Measurements from ENCODE around the gene DMRT2. TPM values are rescaled to one million over a fixed set of nuclear protein-coding genes. Genes with fewer than 3 reads are reported as not detected.
A peak's percentile ranks its signal among the peaks of the same experiment; 100 is the strongest.

DMRT2 gene
- polyA plus RNA-seq, 10 donors = 22.1 to 40.9 (median 30.8) TPM

DNA sequence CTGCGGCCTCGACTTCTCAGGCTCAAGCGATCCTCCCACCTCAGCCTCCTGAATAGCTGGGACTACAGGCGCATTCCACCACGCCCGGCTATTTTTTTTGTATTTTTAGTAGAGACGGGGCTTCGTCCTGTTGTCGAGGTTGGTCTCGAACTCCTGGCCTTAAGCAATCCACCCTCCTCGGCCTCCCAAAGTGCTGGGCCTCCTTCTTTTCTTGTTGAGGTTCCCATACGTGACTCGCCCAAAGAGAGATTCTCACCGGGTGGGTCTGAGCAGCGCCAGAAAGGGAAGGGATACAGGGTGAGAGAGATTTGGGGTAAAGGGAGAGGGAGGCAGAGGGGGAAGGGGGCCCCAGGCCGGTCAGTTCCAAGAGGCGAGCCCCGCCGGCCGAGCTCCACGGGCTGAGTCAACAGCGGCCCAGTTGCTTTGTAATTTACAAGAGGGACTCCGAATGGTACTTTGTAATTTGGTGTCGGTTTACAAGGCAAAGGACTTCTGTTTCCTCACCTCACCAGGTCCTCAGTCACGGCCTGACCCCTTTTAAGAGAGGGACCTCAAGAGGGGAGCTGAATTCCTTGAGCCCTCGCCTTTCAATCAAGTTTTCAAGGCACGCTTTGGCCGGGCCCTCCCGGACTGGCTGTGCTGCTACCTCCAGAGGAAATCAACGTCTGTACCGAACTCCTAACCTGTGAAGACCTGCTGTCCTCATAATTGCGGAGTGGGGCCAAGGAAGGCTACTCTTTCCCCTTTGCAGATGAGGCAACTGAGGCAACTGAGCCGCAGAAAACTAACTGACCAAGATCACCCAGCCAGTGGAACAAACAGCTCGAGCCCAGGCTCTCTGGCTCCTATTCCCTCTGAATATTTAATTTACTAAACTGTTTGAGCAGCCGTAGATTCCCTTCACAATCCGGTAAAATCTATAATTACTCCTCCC is 3.3 kb upstream of the DMRT2 start:
- DNase-seq = peak in 1 of 3 donors; percentile 63

GRCh38 chr9:1047591-1048230 is 2.4 kb upstream of the DMRT2 start:
- peak in 2 of 3 donors; percentile 71 to 90 for DNase-seq

- no peak for DNase-seq
Measured at GRCh38 chr9:1048231-1048619, 1.9 kb upstream of the DMRT2 start.

DNA sequence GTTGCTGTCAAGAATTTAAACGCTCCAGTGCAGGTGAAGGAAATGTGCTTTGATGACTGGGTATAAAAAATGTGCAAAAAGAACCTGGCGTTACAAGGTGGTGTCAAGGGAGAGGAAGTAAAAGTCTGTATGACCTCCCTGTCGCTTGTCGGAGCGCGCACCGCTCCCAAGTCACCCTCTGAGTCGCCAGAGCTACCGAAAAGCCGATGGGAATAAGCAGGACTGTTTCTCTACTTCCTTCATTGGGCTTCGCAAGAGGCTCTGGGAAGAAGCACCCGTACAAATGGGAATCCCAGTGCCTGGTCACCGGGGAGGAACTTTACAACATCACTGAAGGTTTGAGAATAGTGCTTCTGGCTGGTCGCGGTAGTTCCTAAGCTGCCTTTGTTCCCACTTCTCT is 1.3 kb upstream of the DMRT2 start:
- no peak for DNase-seq

GRCh38 chr9:1049641-1050040 is 516 bp upstream of the DMRT2 start:
- no peak for DNase-seq

GRCh38 chr9:1051210-1051583 is 1.0 kb downstream of the DMRT2 start:
- no peak for DNase-seq

GRCh38 chr9:1051584-1052275 is 1.6 kb downstream of the DMRT2 start:
- DNase-seq = peak in 2 of 3 donors; percentile 58 to 86

DNA sequence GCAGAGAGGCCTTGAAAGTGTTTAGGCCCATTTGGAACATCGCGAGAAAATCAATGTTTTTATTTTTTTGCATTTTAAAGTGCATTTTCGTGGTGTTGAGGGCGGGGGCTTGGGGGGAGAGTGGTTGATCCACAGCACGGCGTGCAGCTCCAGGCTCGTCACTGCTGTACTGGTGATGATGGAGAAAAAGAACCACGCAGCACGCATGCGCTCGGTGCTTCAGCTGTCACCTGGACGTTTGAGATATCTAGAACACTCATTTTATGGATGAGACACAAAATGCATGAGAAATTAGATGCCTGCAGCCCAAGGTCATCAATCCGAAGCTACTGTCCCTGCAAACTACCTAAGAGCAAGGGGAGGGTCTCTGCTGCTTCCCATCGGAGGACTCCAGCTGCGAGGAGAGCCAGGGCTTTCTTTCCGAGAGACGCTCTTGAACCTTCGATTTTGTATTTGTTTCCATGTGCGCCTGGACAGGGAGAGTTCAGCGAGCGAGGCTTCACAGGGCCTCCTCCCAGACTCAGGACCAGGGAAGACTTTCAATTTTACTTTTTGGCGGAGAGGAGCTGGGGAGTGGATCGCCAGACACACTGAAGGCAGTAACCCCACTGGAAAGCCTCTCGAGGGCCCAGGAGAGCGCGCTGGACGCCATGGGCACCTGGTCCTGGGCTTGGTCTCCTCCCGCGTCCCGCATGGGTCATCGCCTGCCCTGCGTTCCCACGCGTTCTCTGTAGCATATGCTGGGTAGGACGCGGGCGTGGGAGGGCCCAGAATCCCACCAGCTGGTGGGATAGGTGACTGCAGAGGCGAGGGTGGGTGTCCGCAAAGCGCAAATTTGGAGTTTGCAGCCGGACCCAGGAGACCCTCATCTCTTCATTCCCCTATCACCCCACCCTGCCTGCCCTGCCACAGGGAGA is 2.5 kb downstream of the DMRT2 start:
- DNase-seq = peak in 1 of 3 donors; percentile 76

- DNase-seq = peak in 1 of 3 donors; percentile 66
Measured at GRCh38 chr9:1053282-1053621, 3.1 kb downstream of the DMRT2 start.

DNA sequence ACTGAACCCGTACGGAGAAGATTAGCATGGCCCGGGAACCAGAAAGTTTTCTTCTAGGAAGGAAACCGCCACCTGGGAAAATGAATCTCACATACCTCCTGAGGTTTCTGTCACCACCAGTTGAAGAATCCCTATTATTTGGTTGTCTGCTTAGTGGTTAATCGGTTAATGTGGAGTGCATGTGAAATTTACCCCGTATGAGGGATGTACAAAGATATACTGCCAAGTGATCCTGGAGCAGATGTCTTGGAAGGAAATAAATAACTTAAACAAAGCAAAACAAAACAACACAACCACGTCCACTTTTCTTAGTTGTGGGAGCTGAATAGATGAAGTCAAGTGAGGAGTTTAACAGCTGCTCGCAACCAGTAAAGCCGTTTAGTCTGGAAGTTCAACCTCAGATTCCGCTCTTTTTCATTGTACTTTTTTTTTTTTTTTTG is 3.8 kb downstream of the DMRT2 start:
- DNase-seq = peak; percentile 51 to 85 (median 60)

DNA sequence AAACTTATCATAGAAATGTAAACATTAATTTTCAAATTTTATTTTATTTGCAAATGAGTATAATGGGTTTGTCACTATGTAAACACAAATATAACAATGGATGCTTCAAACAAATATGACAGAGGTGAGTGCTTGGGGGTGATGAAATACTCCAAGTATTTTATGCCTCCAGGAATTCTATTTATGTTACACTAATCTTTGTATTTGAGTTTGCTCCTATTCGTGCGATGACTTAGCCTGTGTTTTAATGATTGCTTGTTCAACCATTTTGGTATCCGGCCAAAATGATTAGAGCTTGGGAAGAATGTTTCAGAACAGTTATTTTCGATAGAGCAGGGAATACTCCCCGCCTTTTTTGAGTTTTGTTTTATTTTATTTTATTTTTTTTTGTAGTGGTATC is 5.0 kb downstream of the DMRT2 start:
- peak in 1 of 3 donors; percentile 53 for DNase-seq

DNA sequence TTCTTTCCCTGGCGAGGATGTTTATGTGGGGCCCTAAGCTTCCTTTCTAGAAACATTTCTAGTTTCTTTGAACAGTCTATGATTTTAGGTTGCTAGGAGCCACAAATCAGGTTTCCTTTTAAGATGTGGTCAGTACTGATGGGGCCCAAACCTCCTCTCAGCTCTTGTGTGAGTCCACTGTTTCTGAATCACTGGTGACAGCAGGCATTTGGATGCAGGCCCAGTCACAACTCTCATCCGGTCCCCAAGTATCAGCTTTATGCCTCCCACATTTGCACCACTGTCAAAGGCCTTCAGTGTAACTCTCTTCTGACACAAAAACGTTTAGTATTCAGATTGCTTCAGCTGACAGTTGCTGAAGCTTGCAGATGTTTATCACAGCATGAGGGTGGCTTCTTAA is 7.8 kb downstream of the DMRT2 start:
- DNase-seq = no peak

- DNase-seq = no peak
Measured at GRCh38 chr9:1058826-1059487, 8.8 kb downstream of the DMRT2 start.

DNA sequence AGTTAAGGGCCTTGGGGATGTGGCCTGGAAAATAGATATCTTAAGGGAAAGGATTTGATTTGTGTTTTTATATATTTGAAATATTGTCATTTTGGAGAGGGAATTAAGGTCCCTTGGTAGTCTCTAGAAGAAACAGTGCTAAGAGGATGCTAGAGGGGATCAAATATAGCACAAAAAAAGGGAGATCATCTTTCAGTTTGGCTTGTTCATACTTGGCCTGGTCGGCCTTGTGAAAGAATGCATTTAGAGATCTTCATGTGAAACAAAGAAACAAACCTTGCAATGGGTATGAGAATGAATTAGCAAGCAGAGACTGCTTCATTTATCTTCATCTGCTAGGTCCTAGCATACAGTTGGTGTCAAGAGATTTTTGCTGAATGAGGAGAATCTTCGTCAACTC is 15.0 kb downstream of the DMRT2 start:
- no peak for DNase-seq

- DNase-seq = peak in 1 of 3 donors; percentile 51
Measured at GRCh38 chr9:1070692-1071091, 20.5 kb downstream of the DMRT2 start.

- no peak for DNase-seq
Measured at GRCh38 chr9:1071730-1072129, 21.6 kb downstream of the DMRT2 start.

DNA sequence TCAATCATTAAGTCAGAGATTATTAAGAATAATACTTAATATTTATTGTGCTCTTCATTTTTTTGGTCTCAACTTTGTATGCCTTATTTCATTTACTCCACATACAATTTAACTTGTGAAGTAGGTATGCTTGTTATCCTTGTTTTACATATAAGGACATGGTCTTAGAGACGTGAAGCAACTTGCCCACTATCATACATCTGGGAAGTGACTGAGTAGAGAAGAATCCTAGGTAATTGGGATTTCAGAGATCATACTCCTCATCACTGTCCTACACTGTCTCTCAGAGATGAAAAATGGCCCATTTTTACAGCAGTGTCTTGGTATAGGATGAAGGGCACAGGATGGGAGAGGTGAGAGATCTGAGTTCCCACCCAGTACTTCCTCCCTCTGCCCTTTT is 23.3 kb downstream of the DMRT2 start:
- no peak for DNase-seq

DNA sequence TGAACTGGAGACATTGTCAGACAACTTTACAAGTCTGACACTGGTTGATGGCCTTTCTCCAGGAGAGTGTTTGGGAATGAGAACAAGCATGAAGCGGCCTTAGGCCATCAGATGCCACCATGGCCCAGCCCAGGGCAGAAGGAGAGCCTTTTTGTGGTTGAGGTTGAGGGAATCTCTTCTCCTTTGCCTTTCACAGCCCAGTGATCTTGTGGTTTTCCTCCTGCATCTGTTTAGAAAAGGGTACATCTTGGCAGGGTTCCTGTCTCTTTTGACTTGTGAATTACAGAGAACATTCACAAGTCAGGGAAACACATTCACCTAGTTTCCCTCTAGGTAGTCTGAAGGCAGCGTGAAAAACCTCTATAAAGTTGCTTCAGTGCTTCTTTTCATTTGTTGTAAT is 27.5 kb downstream of the DMRT2 start:
- DNase-seq = no peak

DNA sequence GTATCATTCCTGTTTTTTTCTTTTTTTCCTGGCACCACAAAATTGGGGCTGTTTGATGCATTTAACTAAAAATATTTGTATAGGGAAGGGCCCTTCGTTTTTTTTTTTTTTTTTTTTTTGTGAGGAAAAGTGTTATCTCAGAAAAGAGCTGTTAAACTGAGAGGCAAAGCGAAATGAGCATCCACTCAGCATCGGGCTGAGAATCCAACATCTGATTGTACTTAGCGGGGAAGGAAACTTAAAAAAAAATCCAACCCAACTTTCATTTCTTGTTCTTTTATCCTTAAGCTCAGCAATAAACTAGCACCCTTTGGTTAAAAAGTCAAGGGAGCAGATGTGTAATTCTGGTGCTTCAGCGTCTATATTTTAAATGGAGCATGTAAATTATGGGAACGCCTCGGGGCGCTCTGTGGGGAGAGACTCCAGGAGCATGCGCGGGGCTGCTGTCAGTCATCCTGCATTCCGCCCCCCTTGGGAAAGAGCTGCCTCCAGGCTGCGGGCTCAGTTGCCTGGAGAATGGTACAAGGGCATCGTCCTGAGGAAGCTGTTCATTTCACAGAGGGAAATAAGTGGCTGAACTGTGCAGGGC is 33.3 kb downstream of the DMRT2 start:
- DNase-seq = peak; percentile 58 to 88 (median 68)

DNA sequence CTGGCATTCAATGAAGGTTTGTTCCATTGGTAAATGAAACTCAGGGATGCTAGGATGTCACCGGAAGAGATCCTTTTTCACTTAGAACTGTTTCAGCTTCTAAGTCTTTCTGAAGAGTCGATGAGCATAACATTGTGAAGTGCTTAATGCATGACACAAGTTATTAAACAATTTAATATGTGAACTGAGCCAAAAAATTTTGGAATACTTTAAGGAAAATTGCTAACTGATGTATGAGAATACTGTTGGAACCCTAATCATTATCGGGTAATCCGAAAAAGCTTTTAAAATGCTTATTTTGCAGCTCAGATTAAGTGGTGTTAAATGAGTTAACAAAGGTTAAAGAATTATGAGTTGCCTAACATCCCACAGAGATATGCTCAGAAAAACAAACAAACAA is 34.9 kb downstream of the DMRT2 start:
- peak in 1 of 3 donors; percentile 61 for DNase-seq

All from muscle of back (tissue), 11 donors.